ENCODE results near the gene C12orf56. TPM values are rescaled to one million over a fixed set of nuclear protein-coding genes. Genes with fewer than 3 reads are reported as not detected.
A peak's percentile ranks its signal among the peaks of the same experiment; 100 is the strongest.
"Not testable (repeated sequence)": the region's sequence is repeated elsewhere in the genome, so short reads cannot be mapped to it uniquely, and the experiment has no call there.

C12orf56 gene
- total and polyA plus RNA-seq, 8 donors = 1.5 to 1.7 (median 1.5) TPM; not detected in 5

- H3K36me3 ChIP-seq = no peaks in the 10 kb centered on the region
- no peaks in the 10 kb centered on the region for H3K27me3 ChIP-seq
- intact Hi-C loops (cut with DNase I; ENCODE audit: low total_unique reads) = no loop called here
- TF ChIP-seq POLR2A (IDR thresholded peaks at IDR 0.05) (no peak), CTCF (IDR thresholded peaks at IDR 0.05) (no peak), POLR2AphosphoS5 (IDR thresholded peaks at IDR 0.05) (no peak), EP300 (IDR thresholded peaks at IDR 0.05) (no peak)
- peak in 1 of 2 donors; percentile 1 for DNase-seq
- no peak overlapping the region for H3K27ac ChIP-seq
- H3K4me1 ChIP-seq = no peaks in the 10 kb centered on the region
- H3K9me3 ChIP-seq = peaks cover 0 to 5% (median 0%) of the 10 kb centered on the region in 4 donors
- 78 to 88% (median 81%) methylated on average over 3 of the region's 3 CpGs for WGBS, 5 donors
- H3K4me3 ChIP-seq = no peak overlapping the region
These were observed 66.9 kb downstream of the C12orf56 start for GRCh38 chr12:64323476-64324225.

GRCh38 chr12:64323006-64323405, 67.6 kb downstream of the C12orf56 start:
- TF ChIP-seq EP300 (IDR thresholded peaks at IDR 0.05) (no peak), POLR2AphosphoS5 (IDR thresholded peaks at IDR 0.05) (no peak), CTCF (IDR thresholded peaks at IDR 0.05) (no peak), POLR2A (IDR thresholded peaks at IDR 0.05) (no peak)
- 55 to 86% (median 80%) methylated on average over 4 of the region's 4 CpGs for WGBS, 5 donors
- no peaks in the 10 kb centered on the region for H3K4me1 ChIP-seq
- no peak overlapping the region for H3K27ac ChIP-seq
- peaks cover 0 to 5% (median 0%) of the 10 kb centered on the region in 4 donors for H3K9me3 ChIP-seq
- H3K27me3 ChIP-seq = no peaks in the 10 kb centered on the region
- H3K36me3 ChIP-seq = no peaks in the 10 kb centered on the region
- no peak overlapping the region for H3K4me3 ChIP-seq
- DNase-seq = no peak
- intact Hi-C loops (cut with DNase I; ENCODE audit: low total_unique reads) = no loop called here

DNA sequence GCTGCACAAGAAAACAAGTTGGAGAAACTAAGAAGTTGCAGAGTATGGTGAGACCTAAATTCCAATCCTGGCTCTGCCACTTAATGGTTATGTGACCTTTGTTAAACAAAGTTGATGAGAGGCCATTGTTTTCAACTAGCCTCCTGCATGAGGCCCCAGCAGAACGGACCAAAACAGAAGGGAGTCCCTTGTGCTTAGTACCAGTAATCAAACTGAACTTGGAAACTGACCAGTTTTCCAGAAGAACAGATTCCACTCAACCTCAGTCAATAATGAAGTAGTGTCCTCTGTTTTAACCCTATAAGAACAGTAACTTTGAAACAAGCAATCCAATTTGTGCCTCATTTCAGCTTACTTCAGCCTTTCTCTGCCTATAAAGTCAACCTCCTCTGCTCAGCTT, 69.9 kb downstream of the C12orf56 start:
- no peak overlapping the region for H3K27ac ChIP-seq
- H3K36me3 ChIP-seq = no peaks in the 10 kb centered on the region
- WGBS, 5 donors = 13 to 30% (median 19%) methylated on average over 1 of the region's 1 CpG
- peak in 1 of 2 donors; percentile 9 for DNase-seq
- no peak overlapping the region for H3K4me3 ChIP-seq
- no peaks in the 10 kb centered on the region for H3K27me3 ChIP-seq
- no peaks in the 10 kb centered on the region for H3K4me1 ChIP-seq
- TF ChIP-seq POLR2A (IDR thresholded peaks at IDR 0.05) (no peak), POLR2AphosphoS5 (IDR thresholded peaks at IDR 0.05) (no peak), EP300 (IDR thresholded peaks at IDR 0.05) (no peak), CTCF (IDR thresholded peaks at IDR 0.05) (no peak)
- peaks cover 0 to 5% (median 0%) of the 10 kb centered on the region in 4 donors for H3K9me3 ChIP-seq
- intact Hi-C loops (cut with DNase I; ENCODE audit: low total_unique reads) = no loop called here

GRCh38 chr12:64319540-64320225, 70.9 kb downstream of the C12orf56 start:
- H3K4me3 ChIP-seq; intact Hi-C loops (cut with DNase I; ENCODE audit: low total_unique reads); DNase-seq; H3K4me1 ChIP-seq; H3K27me3 ChIP-seq; H3K36me3 ChIP-seq; H3K27ac ChIP-seq; H3K9me3 ChIP-seq: not testable (repeated sequence)
- 86 to 96% (median 93%) methylated on average over 23 of the region's 23 CpGs for WGBS, 5 donors

Measured in stomach (tissue), 9 donors.